ENCODE results near the gene LZTR1.

- TF ChIP-seq, protein P1, sequence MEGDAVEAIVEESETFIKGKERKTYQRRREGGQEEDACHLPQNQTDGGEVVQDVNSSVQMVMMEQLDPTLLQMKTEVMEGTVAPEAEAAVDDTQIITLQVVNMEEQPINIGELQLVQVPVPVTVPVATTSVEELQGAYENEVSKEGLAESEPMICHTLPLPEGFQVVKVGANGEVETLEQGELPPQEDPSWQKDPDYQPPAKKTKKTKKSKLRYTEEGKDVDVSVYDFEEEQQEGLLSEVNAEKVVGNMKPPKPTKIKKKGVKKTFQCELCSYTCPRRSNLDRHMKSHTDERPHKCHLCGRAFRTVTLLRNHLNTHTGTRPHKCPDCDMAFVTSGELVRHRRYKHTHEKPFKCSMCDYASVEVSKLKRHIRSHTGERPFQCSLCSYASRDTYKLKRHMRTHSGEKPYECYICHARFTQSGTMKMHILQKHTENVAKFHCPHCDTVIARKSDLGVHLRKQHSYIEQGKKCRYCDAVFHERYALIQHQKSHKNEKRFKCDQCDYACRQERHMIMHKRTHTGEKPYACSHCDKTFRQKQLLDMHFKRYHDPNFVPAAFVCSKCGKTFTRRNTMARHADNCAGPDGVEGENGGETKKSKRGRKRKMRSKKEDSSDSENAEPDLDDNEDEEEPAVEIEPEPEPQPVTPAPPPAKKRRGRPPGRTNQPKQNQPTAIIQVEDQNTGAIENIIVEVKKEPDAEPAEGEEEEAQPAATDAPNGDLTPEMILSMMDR (IDR thresholded peaks at IDR 0.05), result no peak
- TF ChIP-seq POLR2AphosphoS5 (IDR thresholded peaks at IDR 0.05; ENCODE audit: low read depth, low read length), result no peak
- TF ChIP-seq MXI1 (IDR thresholded peaks at IDR 0.05; ENCODE audit: low read depth, low read length), result no peak
- no peak for TF ChIP-seq TCF12 (IDR thresholded peaks at IDR 0.05)
Measured at GRCh38 chr22:20989323-20990138, 7.4 kb downstream of the LZTR1 start.

Data from SK-N-SH (cell line).